Cardiac septum (tissue), 1 donor: ENCODE measurements around the gene KLF15. TPM values are rescaled to one million over a fixed set of nuclear protein-coding genes. Genes with fewer than 3 reads are reported as not detected.

Experiments used
- DNase-seq: peaks from one replicate; pipeline ENCODE4 v3.0.0-alpha.2; 2020; ENCODE audit warnings: low spot score
- intact Hi-C: fragments of 100-400 bp; cut with DNase I; formaldehyde crosslinking; loops from one replicate; pipeline ENCODE4 v1.14.0; 2022
- total RNA-seq: library from RNA; stranded (reverse); fragmentation: NEBNext Ultra II Directional; extraction: Animal tissue kit (Norgen Biotek cat#: 25700); gene quantifications from one replicate; pipeline ENCODE4 v1.2.1, GENCODE V29; 2021
- donor health status: DM: no; HTN: no; CAD: no.

Gene KLF15
- total RNA-seq, 1 donor from 2014 or later = 11.5 TPM

- DNase-seq = peak; percentile 73
- intact Hi-C loops = loop anchor here (5.0 kb wide), 1 partner anchor 49 kb away; no protein-coding TSS in a partner anchor
Measured at GRCh38 chr3:126351086-126351770, 6.0 kb downstream of the KLF15 start.

- intact Hi-C loops = loop anchor here (5.0 kb wide), 1 partner anchor 48 kb away; no protein-coding TSS in a partner anchor
- DNase-seq = peak; percentile 51
Measured at GRCh38 chr3:126350502-126351085, 6.6 kb downstream of the KLF15 start.

GRCh38 chr3:126349611-126350501 is 7.4 kb downstream of the KLF15 start:
- peak; percentile 56 for DNase-seq
- intact Hi-C loops = loop anchor here (5.0 kb wide), 1 partner anchor 48 kb away; no protein-coding TSS in a partner anchor

GRCh38 chr3:126349071-126349470 is 8.1 kb downstream of the KLF15 start:
- no peak for DNase-seq
- intact Hi-C loops = no loop called here

GRCh38 chr3:126348308-126348920 is 8.8 kb downstream of the KLF15 start:
- intact Hi-C loops = no loop called here
- no peak for DNase-seq

- peak; percentile 72 for DNase-seq
- intact Hi-C loops = no loop called here
Measured at GRCh38 chr3:126347543-126348161, 9.6 kb downstream of the KLF15 start.

- DNase-seq = peak; percentile 43
- intact Hi-C loops = no loop called here
Measured at GRCh38 chr3:126346466-126346865, 10.7 kb downstream of the KLF15 start.

- no peak for DNase-seq
- intact Hi-C loops = no loop called here
Measured at GRCh38 chr3:126345641-126346460, 11.4 kb downstream of the KLF15 start.

- intact Hi-C loops = no loop called here
- DNase-seq = peak; percentile 46
Measured at GRCh38 chr3:126345231-126345630, 12.0 kb downstream of the KLF15 start.

GRCh38 chr3:126344380-126345041 is 12.7 kb downstream of the KLF15 start:
- intact Hi-C loops = no loop called here
- DNase-seq = peak; percentile 54

GRCh38 chr3:126343649-126344035 is 13.6 kb downstream of the KLF15 start:
- peak; percentile 36 for DNase-seq
- intact Hi-C loops = no loop called here

GRCh38 chr3:126342991-126343648 is 14.1 kb downstream of the KLF15 start:
- peak; percentile 70 for DNase-seq
- intact Hi-C loops = no loop called here

GRCh38 chr3:126342211-126342610 is 15.0 kb downstream of the KLF15 start:
- intact Hi-C loops = no loop called here
- peak; percentile 38 for DNase-seq

- intact Hi-C loops = no loop called here
- peak; percentile 59 for DNase-seq
Measured at GRCh38 chr3:126341755-126342150, 15.5 kb downstream of the KLF15 start.

- DNase-seq = peak; percentile 56
- intact Hi-C loops = no loop called here
Measured at GRCh38 chr3:126340943-126341754, 16.1 kb downstream of the KLF15 start.

GRCh38 chr3:126340596-126340942 is 16.6 kb downstream of the KLF15 start:
- intact Hi-C loops = no loop called here
- peak; percentile 39 for DNase-seq

- intact Hi-C loops = no loop called here
- DNase-seq = peak; percentile 73
Measured at GRCh38 chr3:126340081-126340511, 17.1 kb downstream of the KLF15 start.
